Stimulated activated CD8-positive, alpha-beta memory T cell treated with anti-CD3 and anti-CD28 coated beads, Interleukin-7, amount 100 ng/mL, for 1 hour (primary cell): ENCODE measurements around the gene ZNF133.

Source experiments
- DNase-seq, 2 donors: peaks; one replicate each; pipeline ENCODE4 v3.0.0-alpha.2; 2020; ENCODE audit warnings: low read depth in 2 of 2

The ZNF133 gene

GRCh38 chr20:18361678-18362077, 73.4 kb downstream of the ZNF133 start:
- no peak for DNase-seq

- DNase-seq = no peak
These were observed 74.6 kb downstream of the ZNF133 start for GRCh38 chr20:18362916-18363315.

DNA sequence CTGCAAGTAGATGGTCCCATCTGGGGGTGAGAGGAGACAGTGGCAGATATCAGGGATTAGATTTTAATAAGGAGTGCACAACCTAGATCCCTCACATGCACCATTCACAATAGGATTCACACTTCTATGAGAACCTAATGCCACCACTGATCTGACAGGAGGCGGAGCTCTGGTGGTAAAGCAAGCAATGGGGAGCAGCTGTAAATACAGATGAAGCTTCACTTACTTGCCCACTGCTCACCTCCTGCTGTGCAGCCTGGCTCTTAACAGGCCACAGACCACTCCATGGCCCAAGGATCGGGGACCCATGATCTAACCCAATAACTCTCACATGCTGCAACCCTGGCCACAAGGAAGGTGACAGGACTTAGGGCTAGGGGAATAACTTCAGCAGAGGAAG, 75.4 kb downstream of the ZNF133 start:
- DNase-seq = no peak

DNA sequence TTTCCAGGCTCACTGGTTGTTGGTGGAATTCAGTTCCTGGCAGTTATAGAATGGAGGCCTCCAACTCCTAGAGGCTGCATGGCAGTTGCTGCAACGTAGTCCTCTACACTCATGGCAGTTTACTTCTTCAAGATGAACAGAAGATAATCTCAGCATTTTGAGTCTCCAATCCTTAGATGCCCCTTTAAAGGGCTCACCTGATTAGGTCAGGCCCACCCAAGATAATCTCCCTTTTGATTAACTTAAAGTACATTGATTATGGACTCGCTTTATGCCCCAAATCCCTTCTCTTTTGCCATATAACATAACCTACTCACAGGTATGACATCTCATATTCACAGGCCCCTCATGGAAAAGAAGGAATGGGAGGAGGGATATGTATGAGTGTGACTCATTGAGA, 76.4 kb downstream of the ZNF133 start:
- DNase-seq = no peak
